ENCODE data around the gene ZBTB1. TPM values are rescaled to one million over a fixed set of nuclear protein-coding genes. Genes with fewer than 3 reads are reported as not detected.
"Not testable (repeated sequence)": the region's sequence is repeated elsewhere in the genome, so short reads cannot be mapped to it uniquely, and the experiment has no call there.

ZBTB1 gene
- total RNA-seq, 1 experiment from 2014 or later: 19.7 TPM

- no peak for DNase-seq (ENCODE audit: low read depth)
Observed at GRCh38 chr14:64522591-64523355, 18.2 kb downstream of the ZBTB1 start.

GRCh38 chr14:64525354-64525753, 20.8 kb downstream of the ZBTB1 start:
- no peak for DNase-seq (ENCODE audit: low read depth)

- no peak for DNase-seq (ENCODE audit: low read depth)
Observed at GRCh38 chr14:64531567-64531966, 27.0 kb downstream of the ZBTB1 start.

DNA sequence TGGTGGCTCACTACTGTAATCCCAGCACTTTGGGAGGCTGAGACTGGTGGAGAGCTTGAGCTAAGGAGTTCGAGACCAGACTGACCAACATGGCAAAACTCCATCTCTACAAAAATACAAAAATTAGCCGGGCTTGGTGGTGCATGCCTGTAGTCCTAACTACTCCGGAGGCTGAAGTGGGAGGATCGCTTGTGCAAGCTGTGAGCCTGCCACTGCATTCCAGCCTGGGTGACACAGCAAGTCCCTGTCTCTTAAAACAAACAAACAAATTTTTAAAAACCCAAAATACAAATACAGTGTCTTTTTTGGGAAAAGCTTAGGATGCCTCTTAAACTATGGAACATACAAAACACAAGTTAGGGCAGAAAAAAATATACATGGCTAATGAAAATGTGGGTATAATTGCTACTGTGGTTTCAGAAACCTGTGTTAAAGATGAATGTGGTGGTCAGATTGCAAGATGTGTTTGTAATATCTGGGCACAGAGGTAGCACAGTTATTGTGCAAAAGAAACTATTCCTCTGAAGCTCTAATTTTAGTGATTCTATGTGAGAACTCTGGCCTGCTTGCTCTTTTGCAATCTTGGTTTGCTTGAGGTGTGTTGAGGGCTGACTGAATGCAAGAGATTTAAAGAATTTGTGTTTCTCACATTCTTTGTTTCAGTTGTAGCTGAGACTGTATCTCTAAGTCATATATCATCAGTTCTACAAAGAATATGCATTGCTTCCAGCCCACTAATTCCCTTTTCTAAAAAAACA, 32.1 kb downstream of the ZBTB1 start:
- no peak for DNase-seq (ENCODE audit: low read depth)

- DNase-seq (ENCODE audit: low read depth): peak; percentile 98
Observed at GRCh38 chr14:64540208-64541202, 35.9 kb downstream of the ZBTB1 start, which contains the start of gene HSPA2. TSS of gene HSPA2 (plus strand) at chr14:64540741. CDS start at chr14:64540850, 109 bp downstream.

DNA sequence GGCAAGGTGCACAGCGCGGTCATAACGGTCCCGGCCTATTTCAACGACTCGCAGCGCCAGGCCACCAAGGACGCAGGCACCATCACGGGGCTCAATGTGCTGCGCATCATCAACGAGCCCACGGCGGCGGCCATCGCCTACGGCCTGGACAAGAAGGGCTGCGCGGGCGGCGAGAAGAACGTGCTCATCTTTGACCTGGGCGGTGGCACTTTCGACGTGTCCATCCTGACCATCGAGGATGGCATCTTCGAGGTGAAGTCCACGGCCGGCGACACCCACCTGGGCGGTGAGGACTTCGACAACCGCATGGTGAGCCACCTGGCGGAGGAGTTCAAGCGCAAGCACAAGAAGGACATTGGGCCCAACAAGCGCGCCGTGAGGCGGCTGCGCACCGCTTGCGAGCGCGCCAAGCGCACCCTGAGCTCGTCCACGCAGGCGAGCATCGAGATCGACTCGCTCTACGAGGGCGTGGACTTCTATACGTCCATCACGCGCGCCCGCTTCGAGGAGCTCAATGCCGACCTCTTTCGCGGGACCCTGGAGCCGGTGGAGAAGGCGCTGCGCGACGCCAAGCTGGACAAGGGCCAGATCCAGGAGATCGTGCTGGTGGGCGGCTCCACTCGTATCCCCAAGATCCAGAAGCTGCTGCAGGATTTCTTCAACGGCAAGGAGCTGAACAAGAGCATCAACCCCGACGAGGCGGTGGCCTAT, 36.8 kb downstream of the ZBTB1 start:
- DNase-seq (ENCODE audit: low read depth): no peak

GRCh38 chr14:64541972-64542835, 37.6 kb downstream of the ZBTB1 start:
- no peak for DNase-seq (ENCODE audit: low read depth)

DNA sequence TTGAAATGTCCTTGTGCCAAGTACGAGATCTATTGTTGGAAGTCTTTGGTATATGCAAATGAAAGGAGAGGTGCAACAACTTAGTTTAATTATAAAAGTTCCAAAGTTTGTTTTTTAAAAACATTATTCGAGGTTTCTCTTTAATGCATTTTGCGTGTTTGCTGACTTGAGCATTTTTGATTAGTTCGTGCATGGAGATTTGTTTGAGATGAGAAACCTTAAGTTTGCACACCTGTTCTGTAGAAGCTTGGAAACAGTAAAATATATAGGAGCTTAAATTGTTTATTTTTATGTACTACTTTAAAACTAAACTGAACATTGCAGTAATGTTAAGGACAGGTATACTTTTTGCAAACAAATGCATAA, 38.2 kb downstream of the ZBTB1 start:
- no peak for DNase-seq (ENCODE audit: low read depth)

- DNase-seq (ENCODE audit: low read depth): no peak
Observed at GRCh38 chr14:64544607-64545312, 40.2 kb downstream of the ZBTB1 start.

DNA sequence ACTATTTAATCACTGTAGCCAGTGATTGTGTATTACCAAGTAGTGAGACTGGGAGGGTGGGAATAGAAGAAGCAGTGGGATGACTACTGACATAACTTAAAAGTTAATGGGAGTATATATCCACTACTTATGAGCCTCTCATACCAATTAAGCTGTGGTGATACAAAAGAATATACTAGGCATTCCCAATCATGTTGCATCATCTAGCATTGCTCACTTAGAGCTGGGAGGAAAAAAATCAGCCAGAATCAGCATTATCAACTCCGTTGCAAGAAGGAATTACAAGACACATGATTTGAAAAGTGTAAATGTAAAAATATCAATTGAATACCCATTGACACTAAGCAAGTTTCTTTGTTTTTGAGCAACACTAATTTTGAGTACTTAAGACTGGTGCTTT, 44.4 kb downstream of the ZBTB1 start:
- no peak for DNase-seq (ENCODE audit: low read depth)

GRCh38 chr14:64549791-64550620, 45.4 kb downstream of the ZBTB1 start, which contains the start of gene PPP1R36:
TSS of gene PPP1R36 (plus strand) at chr14:64549961. CDS start at chr14:64549998, 37 bp downstream.
- DNase-seq (ENCODE audit: low read depth): no peak

DNA sequence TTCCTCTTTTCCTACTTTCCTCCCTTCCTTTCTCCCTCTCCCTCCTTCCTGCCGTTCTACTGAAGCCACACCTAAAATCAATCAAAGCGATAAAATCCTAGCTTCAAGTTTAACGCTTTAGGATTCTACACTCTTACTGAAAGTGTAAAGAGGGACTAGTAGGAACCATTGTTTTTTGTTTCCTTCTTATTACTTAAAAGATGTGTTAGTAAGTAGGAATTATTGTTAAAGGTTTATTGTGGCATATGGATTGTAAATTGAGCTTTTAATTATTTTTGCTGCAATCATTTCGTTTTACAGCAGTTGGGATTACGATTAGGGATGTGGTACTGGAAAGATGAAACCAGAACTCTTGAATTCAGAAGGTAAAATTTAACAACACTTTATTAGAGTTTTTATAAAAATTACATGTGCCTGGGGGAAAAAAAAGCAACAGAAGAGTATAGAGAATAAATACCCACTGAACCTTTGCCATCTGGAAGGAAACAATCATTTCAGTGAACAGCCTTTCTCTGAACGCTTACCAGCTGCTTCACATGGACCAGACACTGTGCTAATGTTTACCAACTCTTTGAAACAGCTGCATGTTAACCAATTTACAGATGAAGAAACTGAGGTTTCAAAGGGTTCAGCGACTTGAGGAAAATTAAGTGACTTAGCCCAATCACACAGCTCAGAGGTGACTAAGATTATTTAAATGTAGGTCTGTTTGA, 46.2 kb downstream of the ZBTB1 start:
- no peak for DNase-seq (ENCODE audit: low read depth)

- DNase-seq (ENCODE audit: low read depth): no peak
Observed at GRCh38 chr14:64554556-64554955, 50.0 kb downstream of the ZBTB1 start.

- DNase-seq (ENCODE audit: low read depth): peak; percentile 63
Observed at GRCh38 chr14:64556526-64556925, 52.0 kb downstream of the ZBTB1 start.

- DNase-seq (ENCODE audit: low read depth): not testable (repeated sequence)
Observed at GRCh38 chr14:64558216-64558615, 53.6 kb downstream of the ZBTB1 start.

DNA sequence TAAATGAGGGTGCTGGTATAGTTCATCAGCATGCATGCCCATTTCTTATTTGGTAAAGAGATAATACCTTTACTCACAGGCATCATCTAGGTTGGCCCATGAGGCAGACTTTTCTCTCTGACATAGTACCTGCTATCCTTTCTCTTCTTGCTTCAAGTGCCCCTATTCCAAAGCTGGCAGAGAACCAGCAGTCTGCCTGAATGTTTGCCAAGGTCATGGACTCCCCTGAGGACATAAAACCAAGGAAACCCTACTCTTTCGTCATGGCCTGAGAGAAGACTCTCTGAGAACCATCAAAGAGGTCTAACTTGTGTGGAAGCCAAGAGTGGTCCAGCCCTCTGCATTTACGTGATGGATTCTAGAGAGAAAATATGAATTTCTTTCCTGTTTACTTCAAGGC, 57.1 kb downstream of the ZBTB1 start:
- DNase-seq (ENCODE audit: low read depth): no peak

GRCh38 chr14:64562436-64562835, 57.9 kb downstream of the ZBTB1 start:
- no peak for DNase-seq (ENCODE audit: low read depth)
